GM12878 (cell line): Measurements from ENCODE around the gene MGME1. TPM values are rescaled to one million over a fixed set of nuclear protein-coding genes. Genes with fewer than 3 reads are reported as not detected.

Experiments
- BHLHE40 ChIP-seq, 2 experiments: fragments of 450-650 bp in 1 of 2; IDR thresholded peaks; 2 replicates each; pipeline ENCODE4 v1.6.1; 2011 to 2017; ENCODE audit warnings: low read depth in 2 of 2, borderline replicate concordance in 1 of 2, improper control_type of control experiment in 1 of 2, low read length in 1 of 2, mild to moderate bottlenecking in 1 of 2
- CBX3 ChIP-seq: fragments of 200-600 bp; sonication (generic); IDR thresholded peaks from 2 replicates; pipeline ENCODE4 v1.6.1; 2016; ENCODE audit warnings: low read depth, borderline replicate concordance
- EP300 ChIP-seq, 2 experiments: fragments of 150-350 bp in 1 of 2; IDR thresholded peaks; 2 replicates each; pipeline ENCODE4 v1.6.1; 2011 to 2012; ENCODE audit warnings: low read depth in 2 of 2, low read length in 2 of 2, borderline replicate concordance in 1 of 2, improper control_type of control experiment in 1 of 2, inconsistent platforms in 1 of 2; ENCODE audit not compliant: control insufficient read depth in 1 of 2
- FOS ChIP-seq: IDR thresholded peaks from 3 replicates; pipeline ENCODE4 v1.6.1; 2011; ENCODE audit warnings: borderline replicate concordance; ENCODE audit not compliant: insufficient read length; ENCODE audit errors: extremely low read depth
- GABPA ChIP-seq: IDR thresholded peaks from 2 replicates; pipeline ENCODE4 v1.6.1; 2014; ENCODE audit warnings: antibody characterized with exemption, low read depth, mild to moderate bottlenecking, inconsistent platforms
- IKZF1 ChIP-seq: fragments of 450-650 bp; conservative IDR thresholded peaks from 2 replicates; pipeline ENCODE4 v1.6.1; 2017; ENCODE audit warnings: antibody characterized with exemption, mild to moderate bottlenecking
- IKZF2 ChIP-seq, 2 experiments: fragments of 450-650 bp; IDR thresholded peaks; 2 replicates each; pipeline ENCODE4 v1.6.1; 2017; ENCODE audit warnings: mild to moderate bottlenecking in 2 of 2, moderate library complexity in 2 of 2
- JUND ChIP-seq: IDR thresholded peaks from 2 replicates; pipeline ENCODE4 v1.6.1; 2012; ENCODE audit warnings: low read depth, mild to moderate bottlenecking, low read length, improper control_type of control experiment, moderate library complexity
- MEF2B ChIP-seq: fragments of 450-650 bp; IDR thresholded peaks from 2 replicates; pipeline ENCODE4 v1.6.1; 2018; ENCODE audit warnings: mild to moderate bottlenecking, moderate library complexity; ENCODE audit not compliant: partially characterized antibody, poor library complexity, severe bottlenecking
- MYC ChIP-seq: IDR thresholded peaks from 2 replicates; pipeline ENCODE4 v1.6.1; 2011; ENCODE audit warnings: mild to moderate bottlenecking, low read length, moderate library complexity, inconsistent platforms; ENCODE audit not compliant: insufficient read depth, insufficient replicate concordance, insufficient read length, severe bottlenecking
- RBBP5 ChIP-seq: fragments of 200-600 bp; sonication (generic); conservative IDR thresholded peaks from 2 replicates; pipeline ENCODE4 v1.6.1; 2016
- RUNX3 ChIP-seq: IDR thresholded peaks from 2 replicates; pipeline ENCODE4 v1.6.1; 2012; ENCODE audit warnings: low read length, inconsistent platforms
- SUZ12 ChIP-seq: fragments of 200-600 bp; sonication (generic); IDR thresholded peaks from one replicate; pipeline ENCODE4 v1.6.1; 2018; ENCODE audit warnings: antibody characterized with exemption, mild to moderate bottlenecking; ENCODE audit not compliant: unreplicated experiment
- TCF12 ChIP-seq: IDR thresholded peaks from 2 replicates; pipeline ENCODE4 v1.6.1; 2011; ENCODE audit warnings: low read depth, mild to moderate bottlenecking, low read length
- TCF3 ChIP-seq: IDR thresholded peaks from 2 replicates; pipeline ENCODE4 v1.6.1; 2012; ENCODE audit warnings: low read depth, mild to moderate bottlenecking, low read length, borderline replicate concordance; ENCODE audit not compliant: insufficient read depth
- YBX1 ChIP-seq: fragments of 450-650 bp; IDR thresholded peaks from 2 replicates; pipeline ENCODE4 v1.6.1; 2016; ENCODE audit warnings: antibody characterized with exemption
- YY1 ChIP-seq: IDR thresholded peaks from 2 replicates; pipeline ENCODE4 v1.6.1; 2011; ENCODE audit warnings: low read depth, mild to moderate bottlenecking, low read length
- ZNF207 ChIP-seq: fragments of 450-650 bp; IDR thresholded peaks from 2 replicates; pipeline ENCODE4 v1.6.1; 2014; ENCODE audit warnings: antibody characterized with exemption, mild to moderate bottlenecking, borderline replicate concordance
- polyA plus RNA-seq, 11 experiments: library from polyadenylated mRNA; depleted of rRNA in 4 of 11; unstranded in 6 of 11; stranded (reverse) in 5 of 11; fragments of >200 nt; fragmentation: Nextera tagmentation in 4 of 11; fragmentation: Illumina TruSeq in 1 of 11; extraction: Ambion mirVana in 4 of 11; extraction: Trizol in 1 of 11; gene quantifications; 1 replicate in 1 of 11; 2 replicates in 10 of 11; pipeline versions ENCODE4 v1.2.1 to v1.2.3, GENCODE V29; 2011 to 2016; ENCODE audit warnings: inconsistent platforms in 2 of 11, missing spikeins in 2 of 11, low read depth in 1 of 11
- total RNA-seq, 4 experiments: library from RNA; depleted of rRNA in 3 of 4; stranded (reverse); fragments of >200 nt in 3 of 4; fragmentation: Illumina TruSeq in 1 of 4; extraction: Trizol in 1 of 4; gene quantifications; 2 replicates each; pipeline versions ENCODE4 v1.2.1 to v1.2.3, GENCODE V29; 2013 to 2021
- TF ChIP-seq, protein P1 (sequence below): fragments of 450-650 bp; IDR thresholded peaks from 2 replicates; pipeline ENCODE4 v1.6.1; 2017; ENCODE audit warnings: mild to moderate bottlenecking, low read depth, inconsistent platforms; ENCODE audit not compliant: poor library complexity, severe bottlenecking
- TF ChIP-seq, protein P2 (sequence below): fragments of 450-650 bp; IDR thresholded peaks from 2 replicates; pipeline ENCODE4 v1.6.1; 2017; ENCODE audit warnings: borderline replicate concordance
- TF ChIP-seq, protein P3 (sequence below): fragments of 450-650 bp; IDR thresholded peaks from 2 replicates; pipeline ENCODE4 v1.6.1; 2018; ENCODE audit warnings: borderline replicate concordance, mild to moderate bottlenecking; ENCODE audit not compliant: partially characterized antibody
- TF ChIP-seq, protein P4 (sequence below): IDR thresholded peaks from 2 replicates; pipeline ENCODE4 v1.6.1; 2011; ENCODE audit warnings: low read depth, mild to moderate bottlenecking, low read length, moderate library complexity, borderline replicate concordance; ENCODE audit errors: extremely low read depth
- TF ChIP-seq, protein P5 (sequence below): fragments of 450-650 bp; IDR thresholded peaks from 2 replicates; pipeline ENCODE4 v1.6.1; 2014; ENCODE audit warnings: mild to moderate bottlenecking

MGME1 gene
- total and polyA plus RNA-seq, 10 of the 15 experiments (the other 5 are each of a cell fraction or from before 2014, with no cell fraction given): 13.4 to 44.8 (median 30.6) TPM

DNA sequence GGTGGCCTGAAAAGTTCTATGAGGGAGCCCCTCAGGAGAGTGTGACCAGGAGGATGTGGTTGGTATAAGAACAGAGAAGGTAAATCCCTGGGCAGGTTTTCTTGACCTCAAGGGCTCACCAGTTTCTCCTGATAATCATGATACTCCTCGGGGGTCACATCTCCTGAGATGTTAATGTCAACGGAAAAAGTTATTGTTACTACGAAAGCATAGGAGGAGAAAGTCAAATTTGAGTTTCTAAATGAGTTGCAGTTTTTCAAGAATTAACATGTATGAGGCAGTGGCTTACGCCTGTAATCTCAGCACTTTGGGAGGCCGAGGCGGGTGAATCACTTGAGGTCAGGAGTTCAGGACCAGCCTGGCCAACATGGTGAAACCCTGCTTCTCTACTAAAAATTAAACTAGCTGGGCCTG, 23.4 kb downstream of the MGME1 start (continued):
- TF ChIP-seq CBX3 (no peak), IKZF1 (peak; percentile 69), YY1 (0 out of 2 replicates have a peak, but pooled peaks have one; percentile 8), RBBP5 (no peak), TCF3 (no peak), MYC (no peak), FOS (no peak), ZNF207 (no peak), BHLHE40 (IDR thresholded peaks at IDR 0.05; ENCODE audit: borderline replicate concordance in 1 of 2, low read depth in 2 of 2, low read length in 1 of 2) (peak in 1 of 2 experiments; percentile 27; a peak in 1 of 4 replicates), EP300 (IDR thresholded peaks at IDR 0.05; ENCODE audit: borderline replicate concordance in 1 of 2, control insufficient read depth in 1 of 2, low read depth in 2 of 2, low read length in 2 of 2) (peak; percentile 16 to 53; a peak in 1 of 4 replicates), RUNX3 (peak; percentile 52), SUZ12 (no peak), JUND (0 out of 2 replicates have a peak, but pooled peaks have one; percentile 18), YBX1 (no peak), GABPA (0 out of 2 replicates have a peak, but pooled peaks have one; percentile 12), TCF12 (no peak), IKZF2 (IDR thresholded peaks at IDR 0.05) (peak in 1 of 2 experiments; percentile 63; a peak in 2 of 4 replicates), MEF2B (peak; percentile 16)
- TF ChIP-seq, protein P1, sequence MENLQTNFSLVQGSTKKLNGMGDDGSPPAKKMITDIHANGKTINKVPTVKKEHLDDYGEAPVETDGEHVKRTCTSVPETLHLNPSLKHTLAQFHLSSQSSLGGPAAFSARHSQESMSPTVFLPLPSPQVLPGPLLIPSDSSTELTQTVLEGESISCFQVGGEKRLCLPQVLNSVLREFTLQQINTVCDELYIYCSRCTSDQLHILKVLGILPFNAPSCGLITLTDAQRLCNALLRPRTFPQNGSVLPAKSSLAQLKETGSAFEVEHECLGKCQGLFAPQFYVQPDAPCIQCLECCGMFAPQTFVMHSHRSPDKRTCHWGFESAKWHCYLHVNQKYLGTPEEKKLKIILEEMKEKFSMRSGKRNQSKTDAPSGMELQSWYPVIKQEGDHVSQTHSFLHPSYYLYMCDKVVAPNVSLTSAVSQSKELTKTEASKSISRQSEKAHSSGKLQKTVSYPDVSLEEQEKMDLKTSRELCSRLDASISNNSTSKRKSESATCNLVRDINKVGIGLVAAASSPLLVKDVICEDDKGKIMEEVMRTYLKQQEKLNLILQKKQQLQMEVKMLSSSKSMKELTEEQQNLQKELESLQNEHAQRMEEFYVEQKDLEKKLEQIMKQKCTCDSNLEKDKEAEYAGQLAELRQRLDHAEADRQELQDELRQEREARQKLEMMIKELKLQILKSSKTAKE: peak; percentile 67
- TF ChIP-seq, protein P2, sequence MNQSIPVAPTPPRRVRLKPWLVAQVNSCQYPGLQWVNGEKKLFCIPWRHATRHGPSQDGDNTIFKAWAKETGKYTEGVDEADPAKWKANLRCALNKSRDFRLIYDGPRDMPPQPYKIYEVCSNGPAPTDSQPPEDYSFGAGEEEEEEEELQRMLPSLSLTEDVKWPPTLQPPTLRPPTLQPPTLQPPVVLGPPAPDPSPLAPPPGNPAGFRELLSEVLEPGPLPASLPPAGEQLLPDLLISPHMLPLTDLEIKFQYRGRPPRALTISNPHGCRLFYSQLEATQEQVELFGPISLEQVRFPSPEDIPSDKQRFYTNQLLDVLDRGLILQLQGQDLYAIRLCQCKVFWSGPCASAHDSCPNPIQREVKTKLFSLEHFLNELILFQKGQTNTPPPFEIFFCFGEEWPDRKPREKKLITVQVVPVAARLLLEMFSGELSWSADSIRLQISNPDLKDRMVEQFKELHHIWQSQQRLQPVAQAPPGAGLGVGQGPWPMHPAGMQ: no peak
- TF ChIP-seq, protein P3, sequence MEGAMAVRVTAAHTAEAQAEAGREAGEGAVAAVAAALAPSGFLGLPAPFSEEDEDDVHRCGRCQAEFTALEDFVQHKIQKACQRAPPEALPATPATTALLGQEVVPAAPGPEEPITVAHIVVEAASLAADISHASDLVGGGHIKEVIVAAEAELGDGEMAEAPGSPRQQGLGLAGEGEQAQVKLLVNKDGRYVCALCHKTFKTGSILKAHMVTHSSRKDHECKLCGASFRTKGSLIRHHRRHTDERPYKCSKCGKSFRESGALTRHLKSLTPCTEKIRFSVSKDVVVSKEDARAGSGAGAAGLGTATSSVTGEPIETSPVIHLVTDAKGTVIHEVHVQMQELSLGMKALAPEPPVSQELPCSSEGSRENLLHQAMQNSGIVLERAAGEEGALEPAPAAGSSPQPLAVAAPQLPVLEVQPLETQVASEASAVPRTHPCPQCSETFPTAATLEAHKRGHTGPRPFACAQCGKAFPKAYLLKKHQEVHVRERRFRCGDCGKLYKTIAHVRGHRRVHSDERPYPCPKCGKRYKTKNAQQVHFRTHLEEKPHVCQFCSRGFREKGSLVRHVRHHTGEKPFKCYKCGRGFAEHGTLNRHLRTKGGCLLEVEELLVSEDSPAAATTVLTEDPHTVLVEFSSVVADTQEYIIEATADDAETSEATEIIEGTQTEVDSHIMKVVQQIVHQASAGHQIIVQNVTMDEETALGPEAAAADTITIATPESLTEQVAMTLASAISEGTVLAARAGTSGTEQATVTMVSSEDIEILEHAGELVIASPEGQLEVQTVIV: no peak
- TF ChIP-seq, protein P4, sequence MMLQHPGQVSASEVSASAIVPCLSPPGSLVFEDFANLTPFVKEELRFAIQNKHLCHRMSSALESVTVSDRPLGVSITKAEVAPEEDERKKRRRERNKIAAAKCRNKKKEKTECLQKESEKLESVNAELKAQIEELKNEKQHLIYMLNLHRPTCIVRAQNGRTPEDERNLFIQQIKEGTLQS: no peak
- TF ChIP-seq, protein P5, sequence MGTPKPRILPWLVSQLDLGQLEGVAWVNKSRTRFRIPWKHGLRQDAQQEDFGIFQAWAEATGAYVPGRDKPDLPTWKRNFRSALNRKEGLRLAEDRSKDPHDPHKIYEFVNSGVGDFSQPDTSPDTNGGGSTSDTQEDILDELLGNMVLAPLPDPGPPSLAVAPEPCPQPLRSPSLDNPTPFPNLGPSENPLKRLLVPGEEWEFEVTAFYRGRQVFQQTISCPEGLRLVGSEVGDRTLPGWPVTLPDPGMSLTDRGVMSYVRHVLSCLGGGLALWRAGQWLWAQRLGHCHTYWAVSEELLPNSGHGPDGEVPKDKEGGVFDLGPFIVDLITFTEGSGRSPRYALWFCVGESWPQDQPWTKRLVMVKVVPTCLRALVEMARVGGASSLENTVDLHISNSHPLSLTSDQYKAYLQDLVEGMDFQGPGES: no peak
